Stimulated activated naive CD8-positive, alpha-beta T cell treated with anti-CD3 and anti-CD28 coated beads, Interleukin-15, amount 100 ng/mL, for 72 hours (primary cell): Measurements from ENCODE around the gene CSMD2.
"Not testable (repeated sequence)": the region's sequence is repeated elsewhere in the genome, so short reads cannot be mapped to it uniquely, and the experiment has no call there.

Experiments
- ATAC-seq: fragments of 150-1000 bp; cut with Tn5 transposase; 2 replicates; pipeline ENCODE4 v1.10.0; 2021; ENCODE audit warnings: mild to moderate bottlenecking, moderate library complexity
- DNase-seq, 2 donors: peaks; one replicate each; pipeline ENCODE4 v3.0.0; 2021 to 2022
- H3K27ac Mint-ChIP-seq, 2 donors: one replicate each; pipeline ENCODE4 v1.8.0; 2022; ENCODE audit warnings: mild to moderate bottlenecking in 2 of 2, mixed read lengths in 2 of 2, moderate library complexity in 2 of 2
- H3K27me3 Mint-ChIP-seq: one replicate; pipeline ENCODE4 v1.8.0; 2022; ENCODE audit warnings: mixed read lengths
- H3K4me1 Mint-ChIP-seq: one replicate; pipeline ENCODE4 v1.8.0; 2022; ENCODE audit warnings: mild to moderate bottlenecking, mixed read lengths
- H3K4me3 Mint-ChIP-seq, 2 donors: one replicate each; pipeline ENCODE4 v1.8.0; 2022; ENCODE audit warnings: mild to moderate bottlenecking in 2 of 2, mixed read lengths in 2 of 2, moderate library complexity in 1 of 2
- H3K9me3 Mint-ChIP-seq, 2 donors: one replicate each; pipeline ENCODE4 v1.8.0; 2022; ENCODE audit warnings: mixed read lengths in 2 of 2

The CSMD2 gene

GRCh38 chr1:33517596-33518250, 647.3 kb downstream of the CSMD2 start:
- no peak for ATAC-seq
- DNase-seq = no peak
- peaks cover 34% of the 10 kb centered on the region for H3K27me3 Mint-ChIP-seq

GRCh38 chr1:33516891-33517567, 648.0 kb downstream of the CSMD2 start:
- Mint-ChIP-seq H3K4me1 (no peaks in the 10 kb centered on the region), H3K4me3 (no peak overlapping the region), H3K27me3 (peaks cover 27% of the 10 kb centered on the region), H3K9me3 (no peaks in the 10 kb centered on the region), H3K27ac (no peak overlapping the region)
- DNase-seq (no peak), ATAC-seq (no peak)

More at GRCh38 chr1:33517596-33518250, 647.3 kb downstream of the CSMD2 start:
- H3K4me1 Mint-ChIP-seq = no peaks in the 10 kb centered on the region
- no peak overlapping the region for H3K27ac Mint-ChIP-seq
- H3K4me3 Mint-ChIP-seq = no peak overlapping the region
- H3K9me3 Mint-ChIP-seq = no peaks in the 10 kb centered on the region

- Mint-ChIP-seq H3K27me3 (peaks cover 24% of the 10 kb centered on the region), H3K4me3 (no peak overlapping the region), H3K9me3 (no peaks in the 10 kb centered on the region), H3K4me1 (no peaks in the 10 kb centered on the region), H3K27ac (no peak overlapping the region)
- ATAC-seq (no peak), DNase-seq (no peak)
These were observed 648.6 kb downstream of the CSMD2 start for GRCh38 chr1:33516428-33516827.

GRCh38 chr1:33515607-33516006, 649.4 kb downstream of the CSMD2 start:
- H3K27me3 Mint-ChIP-seq = peaks cover 24% of the 10 kb centered on the region
- no peak overlapping the region for H3K4me3 Mint-ChIP-seq
- H3K9me3 Mint-ChIP-seq = no peaks in the 10 kb centered on the region

GRCh38 chr1:33515112-33515511, 649.9 kb downstream of the CSMD2 start:
- Mint-ChIP-seq H3K27ac (no peak overlapping the region), H3K9me3 (no peaks in the 10 kb centered on the region), H3K4me1 (no peaks in the 10 kb centered on the region), H3K27me3 (peaks cover 24% of the 10 kb centered on the region), H3K4me3 (no peak overlapping the region)
- DNase-seq (no peak), ATAC-seq (no peak)

More at GRCh38 chr1:33515607-33516006, 649.4 kb downstream of the CSMD2 start:
- no peak for ATAC-seq
- H3K27ac Mint-ChIP-seq = peak overlapping the region in 1 of 2 donors; percentile 1
- no peak for DNase-seq
- H3K4me1 Mint-ChIP-seq = no peaks in the 10 kb centered on the region

- Mint-ChIP-seq H3K9me3 (no peaks in the 10 kb centered on the region), H3K4me3 (no peak overlapping the region), H3K27me3 (peaks cover 17% of the 10 kb centered on the region), H3K4me1 (no peaks in the 10 kb centered on the region), H3K27ac (no peak overlapping the region)
- DNase-seq (no peak), ATAC-seq (no peak)
These were observed 652.6 kb downstream of the CSMD2 start for GRCh38 chr1:33512226-33513011.

- DNase-seq, H3K9me3 Mint-ChIP-seq, H3K27me3 Mint-ChIP-seq, H3K4me3 Mint-ChIP-seq, H3K4me1 Mint-ChIP-seq, H3K27ac Mint-ChIP-seq, ATAC-seq: not testable (repeated sequence)
These were observed 655.8 kb downstream of the CSMD2 start for GRCh38 chr1:33509276-33509675.

- Mint-ChIP-seq H3K27ac (no peak overlapping the region), H3K4me1 (no peaks in the 10 kb centered on the region), H3K4me3 (no peak overlapping the region), H3K9me3 (no peaks in the 10 kb centered on the region), H3K27me3 (no peaks in the 10 kb centered on the region)
- DNase-seq (no peak), ATAC-seq (no peak)
These were observed 656.9 kb downstream of the CSMD2 start for GRCh38 chr1:33508151-33508550.

GRCh38 chr1:33507661-33508060, 657.4 kb downstream of the CSMD2 start:
- H3K4me3 Mint-ChIP-seq = no peak overlapping the region
- peaks cover 0 to 3% of the 10 kb centered on the region in 2 donors for H3K9me3 Mint-ChIP-seq
- ATAC-seq (no peak), DNase-seq (no peak)
- no peak overlapping the region for H3K27ac Mint-ChIP-seq
- no peaks in the 10 kb centered on the region for H3K27me3 Mint-ChIP-seq
- H3K4me1 Mint-ChIP-seq = no peaks in the 10 kb centered on the region

GRCh38 chr1:33503506-33503905, 661.5 kb downstream of the CSMD2 start:
- H3K27ac Mint-ChIP-seq = no peak overlapping the region
- ATAC-seq = no peak
- no peak overlapping the region for H3K4me3 Mint-ChIP-seq
- no peaks in the 10 kb centered on the region for H3K27me3 Mint-ChIP-seq
- peaks cover 12 to 23% of the 10 kb centered on the region in 2 donors for H3K9me3 Mint-ChIP-seq
- DNase-seq = no peak
- no peaks in the 10 kb centered on the region for H3K4me1 Mint-ChIP-seq

GRCh38 chr1:33502726-33503125, 662.3 kb downstream of the CSMD2 start:
- ATAC-seq = no peak
- H3K27ac Mint-ChIP-seq = no peak overlapping the region
- H3K4me3 Mint-ChIP-seq = no peak overlapping the region
- H3K27me3 Mint-ChIP-seq = no peaks in the 10 kb centered on the region
- H3K9me3 Mint-ChIP-seq = peaks cover 13 to 24% of the 10 kb centered on the region in 2 donors
- DNase-seq = no peak
- no peaks in the 10 kb centered on the region for H3K4me1 Mint-ChIP-seq

- H3K27ac Mint-ChIP-seq = no peak overlapping the region
These were observed 663.3 kb downstream of the CSMD2 start for GRCh38 chr1:33501774-33502173.

GRCh38 chr1:33501309-33501708, 663.7 kb downstream of the CSMD2 start:
- DNase-seq = no peak
- no peak for ATAC-seq
- Mint-ChIP-seq H3K9me3 (peaks cover 21 to 37% of the 10 kb centered on the region in 2 donors), H3K27ac (no peak overlapping the region), H3K4me1 (no peaks in the 10 kb centered on the region), H3K27me3 (no peaks in the 10 kb centered on the region), H3K4me3 (no peak overlapping the region)

More at GRCh38 chr1:33501774-33502173, 663.3 kb downstream of the CSMD2 start:
- H3K27me3 Mint-ChIP-seq = no peaks in the 10 kb centered on the region
- no peak for DNase-seq
- H3K4me1 Mint-ChIP-seq = no peaks in the 10 kb centered on the region
- no peak overlapping the region for H3K4me3 Mint-ChIP-seq
- ATAC-seq = no peak
- H3K9me3 Mint-ChIP-seq = peaks cover 21 to 34% of the 10 kb centered on the region in 2 donors

- DNase-seq = no peak
- Mint-ChIP-seq H3K27ac (no peak overlapping the region), H3K4me1 (no peaks in the 10 kb centered on the region), H3K4me3 (no peak overlapping the region), H3K9me3 (peaks cover 21 to 41% of the 10 kb centered on the region in 2 donors), H3K27me3 (no peaks in the 10 kb centered on the region)
- ATAC-seq = no peak
These were observed 664.5 kb downstream of the CSMD2 start for GRCh38 chr1:33500547-33500946.

- no peak for ATAC-seq
- no peak overlapping the region for H3K4me3 Mint-ChIP-seq
- DNase-seq = no peak
- H3K27me3 Mint-ChIP-seq = no peaks in the 10 kb centered on the region
- H3K9me3 Mint-ChIP-seq = peaks cover 41 to 63% of the 10 kb centered on the region in 2 donors
- no peak overlapping the region for H3K27ac Mint-ChIP-seq
- H3K4me1 Mint-ChIP-seq = no peaks in the 10 kb centered on the region
These were observed 667.6 kb downstream of the CSMD2 start for GRCh38 chr1:33497410-33497809.

- Mint-ChIP-seq H3K27me3 (no peaks in the 10 kb centered on the region), H3K9me3 (peaks cover 37 to 68% of the 10 kb centered on the region in 2 donors), H3K4me1 (no peaks in the 10 kb centered on the region), H3K4me3 (no peak overlapping the region), H3K27ac (no peak overlapping the region)
- no peak for ATAC-seq
- DNase-seq = no peak
These were observed 670.1 kb downstream of the CSMD2 start for GRCh38 chr1:33494929-33495328.
